HG02610 (cell line): Measurements from ENCODE around the gene RTN1.
"Not testable (repeated sequence)": the region's sequence is repeated elsewhere in the genome, so short reads cannot be mapped to it uniquely, and the experiment has no call there.

Source experiments
- ATAC-seq: cut with Tn5 transposase; IDR thresholded peaks from one replicate; pipeline ENCODE4 v1.9.1; 2021; ENCODE audit warnings: mild to moderate bottlenecking, moderate library complexity; ENCODE audit not compliant: unreplicated experiment

RTN1 gene

DNA sequence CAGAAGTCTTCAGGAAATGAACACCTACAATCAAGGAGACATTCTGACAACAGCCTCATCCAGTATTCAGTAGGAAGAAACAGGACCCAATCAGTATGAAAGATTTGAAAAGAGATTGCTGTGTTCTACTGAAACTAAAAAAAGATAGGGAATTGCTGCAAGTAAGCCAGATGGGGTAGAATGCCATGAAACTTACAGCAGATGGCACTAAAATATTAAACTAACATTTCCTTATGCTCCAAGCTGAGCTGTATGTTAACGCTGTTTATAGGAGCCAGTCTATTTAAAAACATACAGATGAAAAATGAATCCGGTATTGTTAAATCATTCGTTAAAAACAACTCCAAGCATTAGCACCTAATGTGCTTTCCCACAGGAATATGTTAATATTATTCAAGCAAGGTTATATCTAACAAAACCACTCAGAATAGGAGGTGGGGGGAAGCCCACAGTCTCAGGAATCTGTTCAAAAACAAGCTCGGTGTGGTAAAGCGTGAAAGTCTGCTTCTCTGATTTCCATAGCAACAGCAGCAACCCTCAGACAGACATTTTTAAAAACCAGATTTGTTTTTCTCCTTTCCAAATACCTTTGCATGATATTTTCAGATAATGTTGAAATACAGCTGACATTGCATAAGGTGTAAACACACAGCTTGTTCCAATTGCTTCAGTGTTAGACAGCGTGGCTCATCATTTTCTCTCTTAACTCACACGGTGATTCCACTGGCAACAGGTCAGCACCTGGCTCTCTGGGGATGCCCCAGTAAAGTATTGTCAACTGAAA, 162.6 kb downstream of the RTN1 start:
- no peak for ATAC-seq

DNA sequence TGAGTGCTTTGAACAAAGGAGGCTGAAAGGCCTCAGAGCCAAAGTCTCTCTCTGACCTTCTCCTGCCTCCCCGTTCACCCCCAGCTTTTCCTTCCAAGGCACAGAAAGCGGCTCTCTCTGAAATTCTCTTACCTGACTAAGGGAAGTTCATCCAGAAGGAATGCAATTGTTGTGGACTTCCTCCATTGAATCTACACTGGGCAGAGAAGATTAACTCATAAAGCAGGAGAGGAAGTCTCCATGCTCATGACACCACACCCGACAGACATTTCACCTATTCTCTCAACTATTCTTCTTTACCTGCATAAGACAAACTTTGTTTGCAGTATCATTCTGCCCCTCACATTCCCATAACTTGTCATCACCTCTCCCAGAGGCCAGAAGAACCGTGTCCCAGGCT, 164.7 kb downstream of the RTN1 start:
- no peak for ATAC-seq

DNA sequence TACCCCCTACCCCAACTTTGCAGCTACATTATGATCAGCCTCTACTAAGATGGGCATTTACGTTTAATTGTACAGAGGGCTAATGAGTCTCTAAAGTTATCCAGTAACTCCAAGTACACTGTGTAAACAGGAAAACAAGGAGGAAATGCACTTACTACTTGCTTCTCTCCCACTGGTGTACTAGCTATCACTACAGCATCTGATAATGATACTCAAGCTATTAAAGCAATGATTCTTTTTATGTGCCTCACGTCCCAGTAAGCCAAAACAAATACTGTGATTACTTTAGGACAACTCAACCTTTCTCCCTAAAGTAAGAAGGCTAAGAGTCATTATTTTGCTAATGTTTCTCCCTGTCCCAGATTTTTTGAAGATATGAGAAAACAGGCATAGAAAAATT, 165.3 kb downstream of the RTN1 start:
- ATAC-seq = no peak

DNA sequence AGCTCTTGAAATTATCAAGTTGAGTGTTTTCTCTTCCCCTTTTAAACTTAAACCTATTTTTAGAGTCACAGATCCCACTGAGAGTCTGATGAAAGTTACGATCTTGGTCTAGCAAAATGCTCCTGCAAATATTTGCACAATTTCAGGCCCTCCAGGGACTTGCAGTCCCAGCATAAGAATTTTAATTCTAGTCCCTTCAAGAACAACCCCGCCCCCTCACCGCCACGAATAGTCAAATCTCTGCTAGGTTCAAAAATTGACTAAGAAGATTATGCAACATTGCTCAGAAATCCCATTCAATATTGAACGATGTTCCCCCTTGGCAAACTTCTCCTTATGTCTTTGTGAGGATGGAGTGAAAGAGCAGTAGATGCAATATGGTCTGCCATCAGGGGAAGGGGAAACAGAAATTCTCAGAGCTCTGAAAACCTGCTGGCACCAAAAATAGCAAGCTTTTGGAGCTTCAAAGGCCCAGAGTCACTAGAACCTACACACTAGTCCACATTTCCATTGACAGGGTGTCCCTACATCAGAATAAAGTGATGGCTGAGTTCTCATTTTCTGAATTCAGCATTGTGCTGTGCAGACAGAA, 166.4 kb downstream of the RTN1 start:
- no peak for ATAC-seq

DNA sequence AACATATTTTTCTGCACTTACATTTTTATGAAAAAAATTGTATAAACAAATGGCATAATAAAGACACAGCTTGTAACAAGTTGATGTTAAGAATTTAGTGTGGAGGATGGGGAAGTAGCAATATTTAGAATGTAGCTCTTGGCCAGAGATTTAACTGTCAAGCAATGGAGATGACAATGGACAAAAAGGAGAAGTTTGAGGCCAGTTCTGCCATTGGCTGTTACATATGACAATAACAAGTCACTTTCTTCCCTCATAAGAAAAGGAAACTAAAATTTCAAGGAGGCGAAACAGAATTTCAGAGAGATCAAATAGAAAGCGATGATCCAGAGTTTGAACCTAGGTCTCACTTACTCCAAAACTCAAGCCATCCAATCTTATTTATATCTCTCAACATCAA, 171.1 kb downstream of the RTN1 start:
- ATAC-seq = no peak

DNA sequence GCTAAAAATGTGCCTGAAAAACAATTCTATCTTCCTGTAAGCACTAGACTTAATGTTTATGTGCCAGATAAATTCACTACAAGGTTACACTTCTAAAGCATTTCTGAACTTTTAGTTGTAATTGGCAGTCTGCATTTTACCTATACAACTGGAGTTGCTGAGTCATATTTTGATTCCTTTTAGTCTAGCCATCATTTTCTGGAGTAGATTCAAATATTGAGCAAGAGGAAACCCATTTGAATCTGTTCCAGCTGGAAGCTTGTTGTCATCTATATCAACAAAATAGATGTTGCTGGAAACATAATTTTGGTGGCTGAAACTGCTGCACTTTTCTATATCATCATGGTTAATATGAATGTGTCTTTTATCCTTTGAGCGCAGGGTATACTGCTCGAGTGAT, 171.8 kb downstream of the RTN1 start:
- ATAC-seq = no peak

DNA sequence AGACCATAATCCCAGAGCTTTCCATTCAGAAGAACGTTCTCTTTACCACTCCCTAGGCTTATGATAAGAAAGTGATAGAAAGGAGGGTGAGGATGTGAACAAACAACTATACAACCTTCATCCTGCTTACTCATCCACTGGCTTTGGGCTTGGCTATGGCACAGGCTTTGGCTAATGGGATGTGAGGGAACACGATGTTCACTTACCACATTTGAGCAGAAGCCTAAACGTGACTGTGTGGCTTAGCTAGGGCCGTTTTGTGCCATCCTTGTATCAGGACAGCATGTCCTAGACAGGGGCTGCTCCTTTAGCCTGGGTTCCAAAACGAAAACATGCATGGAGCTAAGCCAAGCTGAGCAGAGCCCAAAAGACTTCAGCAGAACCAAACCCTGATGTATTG, 175.4 kb downstream of the RTN1 start:
- no peak for ATAC-seq

DNA sequence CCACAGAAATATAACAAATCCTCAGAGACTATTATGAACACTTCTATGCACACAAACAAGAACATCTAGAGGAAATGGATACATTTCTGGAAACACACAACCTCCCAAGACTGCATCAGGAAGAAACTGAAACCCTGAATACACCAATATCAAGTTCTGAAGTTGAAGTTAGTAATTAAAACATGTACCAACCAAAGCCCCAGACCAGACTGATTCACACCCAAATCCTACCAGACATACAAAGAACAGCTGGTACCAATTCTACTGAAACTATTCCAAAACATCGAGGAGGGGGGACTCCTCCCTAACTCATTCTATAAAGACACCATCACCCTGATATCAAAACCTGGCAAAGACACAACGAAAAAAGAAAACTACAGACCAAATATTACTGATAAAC, 179.3 kb downstream of the RTN1 start:
- no peak for ATAC-seq

DNA sequence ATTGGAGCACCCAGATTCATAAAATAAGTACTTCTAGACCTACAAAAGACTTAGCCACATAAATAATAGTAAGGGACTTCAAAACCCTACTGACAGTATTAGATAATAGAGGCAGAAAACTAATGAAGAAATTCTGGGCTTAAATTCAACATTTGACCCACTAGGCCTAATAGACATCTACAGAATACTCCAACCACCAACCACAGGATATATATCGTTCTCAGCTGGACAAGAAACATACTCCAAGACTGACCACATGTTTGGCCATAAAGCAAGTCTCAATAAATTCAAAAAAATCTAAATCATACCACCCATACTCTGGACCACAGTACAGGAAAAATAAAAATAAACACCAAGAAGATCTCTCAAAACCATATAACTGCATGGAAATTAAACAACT, 180.2 kb downstream of the RTN1 start:
- no peak for ATAC-seq

DNA sequence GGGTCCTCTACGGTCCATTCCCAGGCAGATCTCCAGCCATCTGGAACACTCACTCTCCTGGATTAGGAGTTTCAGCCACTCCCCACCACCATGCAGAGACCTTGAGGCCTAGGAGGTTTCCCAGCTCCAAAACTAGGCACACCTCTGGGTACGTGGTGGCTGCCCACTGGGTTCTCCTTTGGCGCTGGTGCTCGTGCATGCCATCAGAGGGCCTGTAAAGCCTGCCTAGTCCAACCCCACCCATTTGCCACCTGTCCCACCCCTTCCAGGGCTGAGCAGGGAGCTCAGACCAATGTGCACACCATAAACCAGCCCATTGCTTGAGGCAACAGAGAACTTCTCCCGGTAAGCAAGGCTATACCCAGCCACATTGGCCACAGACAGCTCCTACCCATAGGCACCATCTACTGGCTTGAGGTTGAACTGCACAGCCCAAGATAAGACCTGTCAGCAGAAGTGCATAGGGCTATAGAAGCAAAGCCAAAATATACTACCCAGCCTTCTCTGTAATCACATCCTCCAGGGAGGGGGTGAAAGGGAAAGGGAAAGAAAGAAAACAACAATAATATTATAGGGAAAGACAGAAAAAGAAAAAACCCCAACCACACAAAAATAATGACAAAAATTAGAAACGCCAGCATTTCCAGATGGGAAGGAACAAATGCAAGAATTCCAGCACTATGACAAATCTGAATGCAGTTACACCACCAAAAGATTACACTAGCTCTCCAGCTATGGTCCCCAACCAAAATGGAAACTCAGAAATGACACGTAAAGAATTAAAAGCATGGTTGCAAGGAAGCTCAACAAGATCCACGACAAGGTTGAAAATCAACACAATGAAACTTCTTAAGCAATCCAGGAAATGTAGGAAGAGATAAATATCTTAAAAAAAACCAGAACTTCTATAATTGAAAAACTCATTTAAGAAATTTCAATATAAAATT, 182.1 kb downstream of the RTN1 start:
- peak; percentile 99 for ATAC-seq

DNA sequence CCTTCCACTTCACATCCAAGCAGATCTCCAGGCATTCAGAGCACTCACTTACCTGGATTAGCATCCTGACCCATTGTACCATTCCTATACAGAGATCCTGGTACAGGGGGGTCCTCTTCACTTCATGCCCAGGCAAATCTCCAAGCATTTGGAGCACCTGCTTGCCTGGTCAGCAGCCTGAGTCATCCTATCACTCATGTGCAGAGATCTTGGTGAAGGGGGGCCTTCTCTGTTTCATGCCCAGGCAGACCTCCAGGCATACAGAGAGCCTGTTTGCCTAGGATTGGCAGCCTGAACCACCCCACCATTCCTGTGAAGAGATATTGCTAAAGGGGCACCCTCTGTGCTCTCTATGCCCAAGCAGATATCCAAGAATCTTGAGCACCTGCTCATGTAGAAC, 182.9 kb downstream of the RTN1 start:
- no peak for ATAC-seq

DNA sequence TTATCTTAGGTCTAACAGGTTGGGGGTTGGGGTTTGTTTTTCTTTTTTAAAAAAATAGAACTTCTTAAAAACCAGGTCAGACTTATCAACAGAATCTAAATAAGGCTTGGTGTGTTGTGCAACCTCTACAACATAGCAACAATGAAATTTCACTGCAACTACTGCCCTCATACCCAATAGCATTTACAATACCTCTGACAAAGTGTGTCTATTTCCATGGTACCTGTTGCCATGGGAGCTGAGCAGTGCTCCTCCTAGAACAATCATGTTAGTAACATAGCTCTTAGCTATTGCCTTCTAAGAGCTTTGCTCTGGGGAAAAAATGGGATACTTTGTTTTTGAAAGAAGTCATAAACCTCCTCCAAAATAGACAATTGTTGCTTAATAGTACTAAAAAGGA, 190.7 kb downstream of the RTN1 start:
- no peak for ATAC-seq

DNA sequence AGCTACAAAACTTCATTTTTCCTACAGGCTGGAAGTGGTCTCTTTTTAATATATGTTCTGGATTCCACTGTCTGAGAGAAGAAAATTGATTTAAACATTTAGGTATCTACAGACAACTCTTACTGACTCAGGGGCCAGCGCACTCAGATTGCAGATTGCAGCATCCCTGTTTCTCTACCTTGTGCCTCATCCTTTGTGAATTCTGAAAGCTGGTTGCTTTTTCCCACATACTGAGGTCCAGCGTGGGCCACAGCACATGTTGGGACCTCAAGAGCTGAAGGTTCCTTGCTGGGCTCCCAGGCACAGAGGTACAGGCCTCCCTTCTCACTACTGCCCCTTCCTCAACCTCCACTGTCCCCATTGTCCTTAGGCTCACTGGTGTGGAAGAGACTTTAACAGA, 192.2 kb downstream of the RTN1 start:
- no peak for ATAC-seq

DNA sequence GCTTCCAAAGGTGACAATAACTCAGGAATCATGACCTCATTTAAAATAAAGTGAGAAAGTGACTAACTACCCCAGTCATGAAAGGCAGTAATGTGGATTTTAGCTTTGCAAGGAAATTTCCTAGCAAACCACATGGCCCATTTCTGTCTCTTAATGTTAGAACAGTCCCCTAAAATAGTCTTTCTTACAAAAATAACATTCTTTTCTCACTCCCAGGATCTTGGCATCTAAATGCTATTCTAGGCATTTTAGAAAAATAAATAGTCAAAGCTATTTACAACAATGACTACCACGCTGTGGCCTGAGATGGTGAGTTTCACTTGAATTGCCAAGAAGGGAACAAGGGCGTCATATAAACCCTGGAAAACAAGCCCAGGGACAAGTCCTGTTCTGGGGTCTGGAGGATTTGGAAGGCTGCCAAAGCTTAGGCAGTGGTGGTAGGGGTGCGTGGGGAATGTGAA, 192.8 kb downstream of the RTN1 start:
- no peak for ATAC-seq

DNA sequence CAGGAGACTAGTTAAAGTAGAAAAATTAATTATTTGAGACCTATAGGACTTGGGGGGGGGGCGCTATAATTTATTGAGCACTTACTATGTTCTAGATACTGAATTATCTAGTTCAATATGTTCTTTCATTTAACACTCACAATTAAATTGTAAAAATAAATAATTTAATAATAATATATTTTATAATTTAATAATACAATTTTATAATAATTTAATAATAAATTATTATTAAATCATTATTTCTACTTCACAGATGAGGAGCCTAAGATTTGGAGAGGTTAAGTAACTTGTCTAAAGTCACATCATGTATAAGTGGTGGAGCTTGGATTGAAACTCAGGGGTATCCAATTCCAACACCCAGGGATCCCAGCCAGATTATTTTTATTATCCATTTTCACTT, 195.2 kb downstream of the RTN1 start:
- ATAC-seq = no peak

DNA sequence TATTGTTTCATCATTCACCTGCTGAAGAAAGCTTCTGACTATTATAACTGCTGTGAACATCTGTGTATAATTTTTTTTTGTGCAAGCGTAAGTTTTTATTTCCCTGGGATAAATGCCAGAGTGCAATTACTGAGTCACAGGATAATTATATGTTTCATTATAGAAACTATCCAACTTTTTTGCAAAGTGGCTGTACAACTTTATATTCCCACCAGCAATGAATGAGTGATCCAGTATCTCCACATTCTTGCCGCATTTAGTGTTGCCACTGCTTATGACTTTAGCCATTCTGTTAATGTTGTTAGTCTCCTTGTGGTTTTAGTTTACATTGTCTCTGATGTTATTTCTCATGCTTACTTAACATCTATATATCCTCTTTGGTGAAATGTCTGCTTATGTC, 205.8 kb downstream of the RTN1 start:
- no peak for ATAC-seq

DNA sequence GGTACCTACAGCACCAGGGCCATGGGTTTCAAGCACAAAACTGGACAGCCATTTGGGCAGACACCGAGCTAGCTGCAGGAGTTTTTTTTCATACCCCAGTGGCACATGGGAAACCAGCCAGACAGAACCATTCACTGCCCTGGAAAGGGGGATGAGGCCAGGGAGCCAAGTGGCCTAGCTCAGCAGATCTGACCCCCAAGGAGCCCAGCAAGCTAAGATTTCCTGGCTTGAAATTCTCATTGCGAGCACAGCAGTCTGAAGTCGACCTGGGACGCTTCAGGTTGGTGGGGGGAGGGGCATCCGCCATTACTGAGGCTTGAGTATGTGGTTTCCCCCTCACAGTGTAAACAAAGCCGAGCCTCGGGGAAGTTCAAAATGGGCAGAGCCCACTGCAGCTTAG, 212.8 kb downstream of the RTN1 start:
- no peak for ATAC-seq

DNA sequence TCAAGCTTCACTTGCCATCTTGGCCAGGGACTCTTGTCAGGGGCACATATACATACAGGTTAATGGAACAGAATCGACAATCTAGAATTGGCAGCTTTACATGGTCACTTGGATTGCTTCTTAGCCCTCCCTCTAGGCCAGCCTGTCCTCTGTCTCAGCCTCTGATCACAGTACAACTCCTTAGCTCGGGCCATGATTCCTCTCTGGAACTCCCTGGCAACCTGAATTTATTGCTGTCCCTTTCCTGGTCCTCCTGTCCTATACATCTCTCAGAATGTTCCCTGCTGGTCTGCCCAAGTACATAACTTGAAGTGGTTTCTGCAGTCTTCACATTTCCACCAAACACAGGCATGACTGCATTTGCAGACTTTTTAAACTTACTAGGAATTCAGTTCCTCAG, 214.1 kb downstream of the RTN1 start:
- ATAC-seq = no peak

DNA sequence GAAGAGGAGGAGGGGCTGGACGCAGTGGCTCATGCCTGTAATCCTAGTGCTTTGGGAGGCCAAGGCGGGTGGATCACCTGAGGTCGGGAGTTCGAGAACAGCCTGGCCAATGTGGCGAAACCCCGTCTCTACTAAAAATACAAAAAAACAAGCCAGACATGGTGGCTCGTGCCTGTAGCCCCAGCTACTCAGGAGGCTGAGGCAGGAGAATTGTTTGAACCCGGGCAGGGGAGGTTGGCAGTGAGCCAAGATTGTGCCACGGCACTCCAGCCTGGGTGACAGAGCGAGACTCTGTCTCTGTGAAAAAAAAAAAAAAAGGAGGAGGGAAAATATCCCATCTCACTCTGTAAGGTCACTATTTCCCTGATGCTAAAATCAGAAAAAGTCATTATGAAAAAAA, 216.4 kb downstream of the RTN1 start:
- not testable (repeated sequence) for ATAC-seq

DNA sequence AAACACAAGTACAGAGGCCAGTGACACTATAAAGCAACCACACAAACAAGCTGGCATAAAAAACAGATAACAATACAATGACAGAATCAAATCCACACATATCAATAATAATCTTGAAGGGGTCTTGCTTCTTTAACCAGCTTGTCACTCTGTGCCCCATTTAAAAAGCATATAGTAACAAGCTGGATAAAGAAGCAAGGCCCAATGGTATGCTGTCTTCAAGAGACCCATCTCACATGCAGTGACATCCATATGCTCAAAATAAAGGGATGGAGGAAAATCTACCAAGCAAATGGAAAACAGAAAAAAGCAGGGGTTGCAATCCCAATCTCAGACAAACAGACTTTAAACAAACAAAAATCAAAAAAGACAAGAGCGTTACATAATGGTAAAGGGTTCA, 223.7 kb downstream of the RTN1 start:
- not testable (repeated sequence) for ATAC-seq

DNA sequence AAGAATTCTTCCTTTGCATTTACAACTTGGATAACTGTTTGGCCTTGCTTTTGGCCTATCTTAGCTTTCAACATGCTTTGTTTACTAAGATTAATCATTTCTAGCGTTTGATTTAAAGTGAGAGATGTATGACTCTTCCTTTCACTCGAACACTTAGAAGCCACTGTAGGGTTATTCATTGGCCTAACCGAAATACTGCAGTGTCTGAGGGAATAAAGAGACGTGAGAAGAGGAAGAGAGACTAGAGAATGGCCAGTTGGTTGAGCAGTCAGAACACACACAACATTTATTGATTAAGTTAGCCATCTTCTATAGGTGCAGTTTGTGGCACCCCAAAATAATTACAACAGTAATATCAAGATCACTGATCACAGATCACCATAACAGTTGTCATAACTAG, 231.7 kb downstream of the RTN1 start:
- no peak for ATAC-seq

DNA sequence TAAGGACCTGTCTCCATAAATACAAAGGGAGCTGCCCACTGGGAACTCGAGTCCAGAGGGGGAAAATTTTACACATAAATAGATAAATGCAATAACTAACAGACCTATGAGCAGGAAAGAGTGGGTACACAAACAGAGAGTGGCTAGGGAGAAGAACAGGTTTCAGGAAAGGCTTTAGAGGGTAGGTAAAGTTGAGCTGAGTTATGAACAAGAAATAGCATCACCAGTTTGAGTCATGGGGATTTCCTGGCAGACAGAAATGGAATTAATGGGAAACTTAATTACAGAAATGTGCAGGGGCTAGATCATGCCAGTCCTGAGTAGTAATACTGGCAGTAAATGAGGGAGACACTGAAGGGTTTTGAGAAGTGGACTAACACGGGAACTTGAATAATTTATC, 236.0 kb downstream of the RTN1 start:
- no peak for ATAC-seq
